Cardiac muscle cell (in vitro differentiated cells and primary cell): ENCODE data around the gene ENOX1. TPM values are rescaled to one million over a fixed set of nuclear protein-coding genes. Genes with fewer than 3 reads are reported as not detected.
A peak's percentile ranks its signal among the peaks of the same experiment; 100 is the strongest.

ENCODE experiments used
- DNase-seq, 2 donors: peaks; one replicate each; pipeline versions ENCODE4 v3.0.0 to v3.0.0-alpha.2; 2010 to 2017; ENCODE audit warnings: low read depth in 1 of 2, low spot score in 1 of 2
- H3K27ac ChIP-seq: fragments of 200-600 bp; sonication (generic); 2 replicates; pipeline ENCODE4 v1.5.1; 2016
- H3K27me3 ChIP-seq: fragments of 200-600 bp; sonication (generic); 2 replicates; pipeline ENCODE4 v1.6.0; 2016; ENCODE audit warnings: control low read depth
- H3K36me3 ChIP-seq: fragments of 200-600 bp; sonication (generic); 2 replicates; pipeline ENCODE4 v1.5.1; 2016; ENCODE audit warnings: control low read depth
- H3K4me1 ChIP-seq: fragments of 200-600 bp; sonication (generic); 2 replicates; pipeline ENCODE4 v1.8.1; 2017; ENCODE audit warnings: low read depth, mild to moderate bottlenecking, mixed run types
- H3K4me3 ChIP-seq: fragments of 200-600 bp; sonication (generic); 2 replicates; pipeline ENCODE4 v1.5.1; 2016; ENCODE audit warnings: mild to moderate bottlenecking
- H3K9me3 ChIP-seq: fragments of 200-600 bp; sonication (generic); 2 replicates; pipeline ENCODE4 v1.5.1; 2017; ENCODE audit warnings: low read depth, mild to moderate bottlenecking, control low read depth
- polyA plus RNA-seq: library from polyadenylated mRNA; unstranded; fragments of >200 nt; fragmentation: Nextera tagmentation; extraction: Ambion mirVana; gene quantifications from 2 replicates; pipeline ENCODE4 v1.2.1, GENCODE V29; 2016
- total RNA-seq: library from RNA; depleted of rRNA; stranded (reverse); fragments of >200 nt; gene quantifications from 2 replicates; pipeline ENCODE4 v1.2.3, GENCODE V29; 2016
- TF ChIP-seq, protein P1 (sequence below): IDR thresholded peaks from 2 replicates; pipeline ENCODE4 v1.5.1; 2012; ENCODE audit warnings: low read depth, mild to moderate bottlenecking, low read length

The ENOX1 gene
- total and polyA plus RNA-seq, 2 experiments from 2014 or later = 2.0 to 5.1 TPM

DNA sequence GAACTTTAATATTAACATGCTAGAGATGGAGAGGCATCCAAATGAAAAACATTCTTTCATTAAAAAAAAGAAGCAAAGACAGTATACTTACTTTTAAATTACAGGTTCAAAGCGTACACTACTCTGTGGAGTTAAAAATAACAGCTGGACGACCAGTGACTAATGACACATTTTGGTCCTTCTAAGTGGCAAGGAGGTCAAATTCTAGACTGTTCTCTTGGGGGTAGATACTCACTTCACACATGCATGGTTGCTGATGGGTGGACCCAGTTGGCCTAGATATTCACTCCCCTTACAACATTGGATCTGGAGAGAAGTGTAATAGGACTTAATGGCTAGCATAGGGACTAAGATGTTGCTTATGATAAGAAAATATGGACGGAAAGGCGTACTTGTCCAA is 461.1 kb downstream of the ENOX1 start:
- TF ChIP-seq, protein P1, sequence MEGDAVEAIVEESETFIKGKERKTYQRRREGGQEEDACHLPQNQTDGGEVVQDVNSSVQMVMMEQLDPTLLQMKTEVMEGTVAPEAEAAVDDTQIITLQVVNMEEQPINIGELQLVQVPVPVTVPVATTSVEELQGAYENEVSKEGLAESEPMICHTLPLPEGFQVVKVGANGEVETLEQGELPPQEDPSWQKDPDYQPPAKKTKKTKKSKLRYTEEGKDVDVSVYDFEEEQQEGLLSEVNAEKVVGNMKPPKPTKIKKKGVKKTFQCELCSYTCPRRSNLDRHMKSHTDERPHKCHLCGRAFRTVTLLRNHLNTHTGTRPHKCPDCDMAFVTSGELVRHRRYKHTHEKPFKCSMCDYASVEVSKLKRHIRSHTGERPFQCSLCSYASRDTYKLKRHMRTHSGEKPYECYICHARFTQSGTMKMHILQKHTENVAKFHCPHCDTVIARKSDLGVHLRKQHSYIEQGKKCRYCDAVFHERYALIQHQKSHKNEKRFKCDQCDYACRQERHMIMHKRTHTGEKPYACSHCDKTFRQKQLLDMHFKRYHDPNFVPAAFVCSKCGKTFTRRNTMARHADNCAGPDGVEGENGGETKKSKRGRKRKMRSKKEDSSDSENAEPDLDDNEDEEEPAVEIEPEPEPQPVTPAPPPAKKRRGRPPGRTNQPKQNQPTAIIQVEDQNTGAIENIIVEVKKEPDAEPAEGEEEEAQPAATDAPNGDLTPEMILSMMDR = no peak
- Histone ChIP-seq H3K4me1 (peaks cover 13% of the 10 kb centered on the region), H3K9me3 (no peaks in the 10 kb centered on the region), H3K27ac (no peak overlapping the region), H3K36me3 (no peaks in the 10 kb centered on the region), H3K4me3 (no peak overlapping the region), H3K27me3 (no peaks in the 10 kb centered on the region)
- no peak for DNase-seq

DNA sequence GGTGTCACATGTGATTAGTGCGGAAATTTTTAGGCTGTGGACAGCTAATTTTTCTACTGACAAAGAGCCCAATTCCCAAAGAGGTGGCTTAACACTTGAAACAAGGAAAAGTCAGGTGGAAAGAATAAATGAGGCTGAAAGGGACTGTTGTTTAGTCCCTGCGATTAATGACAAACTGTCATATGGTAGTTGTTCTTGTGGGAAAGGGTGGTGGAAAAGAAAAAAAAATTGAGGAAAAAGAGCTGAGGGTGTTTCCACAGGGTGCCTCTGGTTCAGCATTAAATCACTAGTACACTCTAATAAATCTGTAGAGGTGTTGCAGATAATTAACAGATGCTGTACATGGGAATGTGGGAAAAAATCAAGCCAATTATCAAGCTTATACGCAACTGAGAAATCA is 462.6 kb downstream of the ENOX1 start:
- no peak overlapping the region for H3K4me3 ChIP-seq
- no peaks in the 10 kb centered on the region for H3K36me3 ChIP-seq
- DNase-seq = no peak
- H3K27ac ChIP-seq = no peak overlapping the region
- no peaks in the 10 kb centered on the region for H3K9me3 ChIP-seq
- H3K27me3 ChIP-seq = no peaks in the 10 kb centered on the region
- H3K4me1 ChIP-seq = peaks cover 14% of the 10 kb centered on the region
- TF ChIP-seq, protein P1 = no peak

DNA sequence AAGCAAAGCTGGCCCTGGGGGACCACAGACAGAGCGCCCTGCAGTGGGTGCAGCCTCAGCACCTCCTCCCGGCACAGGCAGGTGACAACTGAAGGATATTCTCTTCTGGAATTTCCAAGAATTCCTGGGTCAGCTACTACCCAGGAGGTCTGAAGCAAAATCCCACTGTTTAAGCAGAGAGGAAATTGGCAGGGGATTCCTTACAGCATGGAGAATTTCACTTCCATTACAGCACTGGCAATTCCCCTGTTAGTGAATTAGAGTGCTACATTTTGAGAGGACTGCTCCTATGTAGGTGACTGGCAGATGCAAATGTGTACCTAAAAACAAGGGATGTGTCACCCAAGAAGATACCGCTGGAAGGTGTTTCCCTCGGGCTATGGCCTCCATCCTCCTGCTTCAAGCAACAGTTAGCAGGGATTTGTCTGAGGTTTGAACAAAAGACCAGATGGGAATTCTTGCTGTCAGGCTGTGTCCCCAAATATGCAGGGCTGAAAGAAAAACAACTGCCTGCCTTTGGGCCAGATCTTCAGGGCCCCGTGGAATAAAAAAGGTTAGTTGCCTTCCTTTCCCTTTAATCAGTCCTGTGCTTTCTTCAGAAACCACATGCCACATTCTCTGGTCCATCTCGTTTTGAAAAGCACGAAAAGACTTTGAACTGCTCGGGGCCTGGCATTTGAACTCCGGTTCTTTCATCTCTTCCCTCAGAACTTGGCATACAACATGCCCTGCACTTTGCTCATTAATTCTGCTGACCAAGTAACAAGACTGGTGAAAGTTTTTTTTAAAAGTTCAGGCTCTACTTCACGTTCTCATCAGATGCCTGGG is 466.9 kb downstream of the ENOX1 start:
- H3K27me3 ChIP-seq = no peaks in the 10 kb centered on the region
- no peak overlapping the region for H3K4me3 ChIP-seq
- no peaks in the 10 kb centered on the region for H3K36me3 ChIP-seq
- H3K9me3 ChIP-seq = no peaks in the 10 kb centered on the region
- no peak overlapping the region for H3K27ac ChIP-seq
- H3K4me1 ChIP-seq = peaks cover 15% of the 10 kb centered on the region
- no peak for DNase-seq
- TF ChIP-seq, protein P1 = no peak

DNA sequence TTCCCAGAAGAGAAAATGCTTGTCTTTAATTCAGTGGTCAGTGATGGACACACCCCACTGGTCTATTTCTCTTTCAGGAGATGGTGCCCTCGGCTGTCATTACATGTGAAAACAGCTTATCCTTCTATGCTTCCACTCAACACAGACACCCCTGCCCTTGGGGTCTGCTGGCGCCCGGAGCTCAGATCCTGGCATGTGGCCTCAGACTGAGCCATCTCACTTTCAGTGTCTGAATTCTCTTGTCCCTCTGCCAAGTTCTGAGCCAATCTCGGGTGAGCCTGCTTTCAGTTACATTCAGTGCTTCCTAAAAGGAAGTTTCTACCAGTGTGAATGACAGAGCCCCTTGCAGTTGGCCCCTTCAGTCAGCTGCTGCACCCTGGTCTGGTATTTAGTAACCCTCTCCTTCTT is 469.8 kb downstream of the ENOX1 start:
- Histone ChIP-seq H3K27me3 (no peaks in the 10 kb centered on the region), H3K36me3 (no peaks in the 10 kb centered on the region), H3K27ac (no peak overlapping the region), H3K4me1 (peaks cover 15% of the 10 kb centered on the region), H3K4me3 (no peak overlapping the region), H3K9me3 (no peaks in the 10 kb centered on the region)
- TF ChIP-seq, protein P1 = no peak
- DNase-seq = peak in 1 of 2 donors; percentile 71

DNA sequence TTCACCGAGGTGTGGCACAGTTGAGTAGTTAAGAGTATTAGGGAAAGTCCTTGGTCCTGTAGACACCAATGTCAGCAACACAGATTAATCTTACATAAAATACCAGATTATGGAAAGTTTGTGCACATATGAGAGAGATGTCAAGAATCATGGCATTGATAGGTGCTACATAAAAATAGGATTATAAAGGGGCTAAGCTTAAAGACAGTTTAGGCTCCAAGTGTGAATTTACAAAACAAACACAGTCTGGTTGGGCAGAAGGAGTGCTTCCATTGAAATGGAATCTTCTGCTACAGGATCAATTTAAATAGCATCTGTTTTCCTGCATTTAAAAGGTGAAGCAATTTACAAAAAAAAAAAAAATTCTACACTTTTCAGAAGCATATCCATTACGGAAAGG is 470.5 kb downstream of the ENOX1 start:
- no peak for DNase-seq
- Histone ChIP-seq H3K9me3 (no peaks in the 10 kb centered on the region), H3K27ac (no peak overlapping the region), H3K4me3 (no peak overlapping the region), H3K36me3 (no peaks in the 10 kb centered on the region), H3K4me1 (peaks cover 15% of the 10 kb centered on the region), H3K27me3 (no peaks in the 10 kb centered on the region)
- TF ChIP-seq, protein P1 = no peak
